KMS-11 (cell line): ENCODE data around the gene AVPR1A.

ENCODE experiments used
- H2AFZ ChIP-seq: fragments of 200-600 bp; sonication (generic); 2 replicates; pipeline ENCODE4 v1.6.1; 2016; ENCODE audit warnings: antibody characterized with exemption, mixed run types, low read depth
- H3K27ac ChIP-seq: fragments of 200-600 bp; sonication (generic); 2 replicates; pipeline ENCODE4 v1.6.1; 2016; ENCODE audit warnings: mild to moderate bottlenecking, mixed run types
- H3K27me3 ChIP-seq: fragments of 200-600 bp; sonication (generic); 2 replicates; pipeline ENCODE4 v1.6.1; 2017; ENCODE audit warnings: mild to moderate bottlenecking, low read depth, mixed run types, moderate library complexity; ENCODE audit not compliant: insufficient read depth
- H3K36me3 ChIP-seq: fragments of 200-600 bp; sonication (generic); 2 replicates; pipeline ENCODE4 v1.6.1; 2017; ENCODE audit warnings: mild to moderate bottlenecking, mixed run types; ENCODE audit not compliant: insufficient read depth
- H3K4me1 ChIP-seq: fragments of 200-600 bp; sonication (generic); 2 replicates; pipeline ENCODE4 v1.6.1; 2016; ENCODE audit warnings: mild to moderate bottlenecking, low read depth, mixed run types; ENCODE audit not compliant: poor library complexity, severe bottlenecking
- H3K4me2 ChIP-seq: fragments of 200-600 bp; sonication (generic); 2 replicates; pipeline ENCODE4 v1.7.0; 2016; ENCODE audit warnings: mild to moderate bottlenecking, mixed run types
- H3K4me3 ChIP-seq: fragments of 200-600 bp; sonication (generic); IDR thresholded peaks from 2 replicates; pipeline ENCODE4 v1.6.1; 2017; ENCODE audit warnings: low read depth, low read length, mixed read lengths; ENCODE audit not compliant: insufficient read depth
- H3K79me2 ChIP-seq: fragments of 200-600 bp; sonication (generic); 2 replicates; pipeline ENCODE4 v1.6.1; 2016; ENCODE audit warnings: low read depth, mixed run types; ENCODE audit not compliant: insufficient read depth
- H3K9ac ChIP-seq: fragments of 200-600 bp; sonication (generic); 2 replicates; pipeline ENCODE4 v1.6.1; 2016; ENCODE audit warnings: mild to moderate bottlenecking, mixed run types
- H4K20me1 ChIP-seq: fragments of 200-600 bp; sonication (generic); 2 replicates; pipeline ENCODE4 v1.6.1; 2016; ENCODE audit warnings: mild to moderate bottlenecking, mixed run types; ENCODE audit not compliant: insufficient read depth
- TF ChIP-seq, protein P1 (sequence below): fragments of 200-600 bp; sonication (generic); conservative IDR thresholded peaks from 2 replicates; pipeline ENCODE4 v1.6.1; 2017; ENCODE audit warnings: low read depth, mild to moderate bottlenecking, antibody characterized with exemption, low read length, moderate library complexity, mixed read lengths

Gene AVPR1A

DNA sequence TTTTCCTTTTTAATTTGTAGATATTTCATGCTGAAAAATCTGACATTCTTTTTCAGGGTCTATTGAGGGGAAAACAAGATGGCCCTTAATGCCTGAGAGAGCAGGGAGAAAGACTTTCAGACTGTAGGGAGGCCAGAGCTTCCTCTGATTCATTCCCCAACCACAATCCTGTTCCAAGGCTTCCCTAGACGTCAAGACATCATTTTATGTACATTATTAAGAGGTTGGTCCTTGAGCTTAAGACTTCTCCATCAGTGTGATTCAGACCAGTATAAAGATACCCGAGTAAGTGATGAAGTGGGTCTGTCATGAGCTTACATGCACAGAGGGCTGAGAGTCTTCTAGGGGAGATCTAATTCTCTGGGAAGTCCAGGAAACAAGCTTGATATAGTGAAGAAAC, 57.3 kb downstream of the AVPR1A start:
- no peaks in the 10 kb centered on the region for H3K27me3 ChIP-seq
- no peak overlapping the region for H3K27ac ChIP-seq
- H2AFZ ChIP-seq, result no peak overlapping the region
- H3K36me3 ChIP-seq, result no peaks in the 10 kb centered on the region
- no peaks in the 10 kb centered on the region for H4K20me1 ChIP-seq
- H3K79me2 ChIP-seq, result no peaks in the 10 kb centered on the region
- TF ChIP-seq, protein P1, sequence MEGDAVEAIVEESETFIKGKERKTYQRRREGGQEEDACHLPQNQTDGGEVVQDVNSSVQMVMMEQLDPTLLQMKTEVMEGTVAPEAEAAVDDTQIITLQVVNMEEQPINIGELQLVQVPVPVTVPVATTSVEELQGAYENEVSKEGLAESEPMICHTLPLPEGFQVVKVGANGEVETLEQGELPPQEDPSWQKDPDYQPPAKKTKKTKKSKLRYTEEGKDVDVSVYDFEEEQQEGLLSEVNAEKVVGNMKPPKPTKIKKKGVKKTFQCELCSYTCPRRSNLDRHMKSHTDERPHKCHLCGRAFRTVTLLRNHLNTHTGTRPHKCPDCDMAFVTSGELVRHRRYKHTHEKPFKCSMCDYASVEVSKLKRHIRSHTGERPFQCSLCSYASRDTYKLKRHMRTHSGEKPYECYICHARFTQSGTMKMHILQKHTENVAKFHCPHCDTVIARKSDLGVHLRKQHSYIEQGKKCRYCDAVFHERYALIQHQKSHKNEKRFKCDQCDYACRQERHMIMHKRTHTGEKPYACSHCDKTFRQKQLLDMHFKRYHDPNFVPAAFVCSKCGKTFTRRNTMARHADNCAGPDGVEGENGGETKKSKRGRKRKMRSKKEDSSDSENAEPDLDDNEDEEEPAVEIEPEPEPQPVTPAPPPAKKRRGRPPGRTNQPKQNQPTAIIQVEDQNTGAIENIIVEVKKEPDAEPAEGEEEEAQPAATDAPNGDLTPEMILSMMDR, result no peak
- no peak overlapping the region for H3K4me2 ChIP-seq
- no peak overlapping the region for H3K4me3 ChIP-seq
- H3K4me1 ChIP-seq, result no peaks in the 10 kb centered on the region
- H3K9ac ChIP-seq, result no peak overlapping the region

DNA sequence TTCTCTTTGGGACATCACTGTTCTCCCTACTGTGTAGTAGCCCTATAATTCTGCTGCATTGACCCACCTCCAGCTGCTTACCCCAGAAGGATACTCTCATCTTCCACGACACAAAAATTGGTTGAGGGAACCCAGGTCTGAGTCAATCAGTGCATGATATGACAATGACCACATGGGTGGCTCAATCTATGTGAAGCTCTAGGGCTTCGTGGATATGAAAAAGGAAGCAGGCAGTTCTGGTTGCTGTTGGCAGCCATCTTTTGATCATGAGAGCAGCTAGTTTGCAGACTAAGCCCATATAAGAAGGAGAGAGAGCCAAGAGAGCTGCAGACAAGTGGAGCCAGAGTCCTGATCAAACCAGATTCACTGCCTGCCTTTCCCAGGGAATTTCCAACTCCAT, 57.9 kb downstream of the AVPR1A start:
- no peak overlapping the region for H3K4me2 ChIP-seq
- TF ChIP-seq, protein P1, result no peak
- H3K79me2 ChIP-seq, result no peaks in the 10 kb centered on the region
- H3K4me3 ChIP-seq, result no peak overlapping the region
- no peak overlapping the region for H3K9ac ChIP-seq
- no peaks in the 10 kb centered on the region for H3K4me1 ChIP-seq
- no peak overlapping the region for H3K27ac ChIP-seq
- H3K36me3 ChIP-seq, result no peaks in the 10 kb centered on the region
- no peaks in the 10 kb centered on the region for H3K27me3 ChIP-seq
- H2AFZ ChIP-seq, result no peak overlapping the region
- no peaks in the 10 kb centered on the region for H4K20me1 ChIP-seq
